ENCODE measurements around the gene DCPS.

- TF ChIP-seq CTCF (conservative IDR thresholded peaks at IDR 0.05 in 1 of 2, IDR thresholded peaks at IDR 0.05 in 1 of 2; ENCODE audit: extremely low read depth in 1 of 2, insufficient read depth in 1 of 2, low read depth in 1 of 2, low read length in 2 of 2) (no peak), EZH2 (IDR thresholded peaks at IDR 0.05; ENCODE audit: borderline replicate concordance, low read length) (no peak)
Observed at GRCh38 chr11:126383339-126384335, 79.8 kb downstream of the DCPS start.

Measured in mammary epithelial cell (primary cell).